Stimulated activated CD8-positive, alpha-beta memory T cell treated with anti-CD3 and anti-CD28 coated beads, Interleukin-2, amount 100 ng/mL, for 1 hour (primary cell): ENCODE measurements around the gene PABPN1L.

ENCODE experiments used
- DNase-seq, 2 donors: peaks; one replicate each; pipeline ENCODE4 v3.0.0-alpha.2; 2020; ENCODE audit warnings: low read depth in 2 of 2

Gene PABPN1L

DNA sequence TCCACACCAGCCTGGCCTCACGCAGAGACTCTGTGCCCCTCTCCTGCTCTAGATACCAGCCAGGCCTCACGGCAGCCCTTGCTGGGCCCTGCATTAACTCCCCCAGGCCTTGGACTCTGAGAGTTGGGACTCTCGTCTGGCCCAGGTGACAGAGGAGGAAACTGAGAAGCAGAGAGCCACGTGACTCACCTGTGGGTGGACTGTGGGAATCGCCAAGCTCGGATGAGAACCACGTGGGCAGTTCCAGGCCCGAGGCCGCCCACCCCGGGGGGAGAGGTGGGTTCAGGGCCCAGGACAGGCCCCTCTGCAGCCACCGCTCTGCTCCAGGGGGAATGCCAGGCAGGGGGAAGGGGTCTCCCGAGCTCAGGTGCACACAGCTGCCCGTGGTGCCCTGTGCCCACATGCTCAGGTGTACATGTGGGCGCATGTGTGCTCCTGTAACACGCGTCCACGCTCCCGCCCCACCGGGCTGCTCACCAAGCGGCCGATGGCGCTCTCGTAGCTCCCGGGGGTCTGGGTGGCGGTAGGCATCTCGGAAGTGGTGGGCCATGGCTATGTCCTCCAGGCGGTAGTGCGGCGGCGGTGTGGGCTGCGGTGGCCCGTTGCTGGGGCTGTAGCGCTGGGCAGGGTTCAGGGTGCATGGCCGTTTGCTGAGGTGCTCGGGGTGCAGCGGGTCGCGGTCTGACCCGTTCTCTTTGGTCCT lies 18.3 kb upstream of the PABPN1L start:
- DNase-seq: no peak

DNA sequence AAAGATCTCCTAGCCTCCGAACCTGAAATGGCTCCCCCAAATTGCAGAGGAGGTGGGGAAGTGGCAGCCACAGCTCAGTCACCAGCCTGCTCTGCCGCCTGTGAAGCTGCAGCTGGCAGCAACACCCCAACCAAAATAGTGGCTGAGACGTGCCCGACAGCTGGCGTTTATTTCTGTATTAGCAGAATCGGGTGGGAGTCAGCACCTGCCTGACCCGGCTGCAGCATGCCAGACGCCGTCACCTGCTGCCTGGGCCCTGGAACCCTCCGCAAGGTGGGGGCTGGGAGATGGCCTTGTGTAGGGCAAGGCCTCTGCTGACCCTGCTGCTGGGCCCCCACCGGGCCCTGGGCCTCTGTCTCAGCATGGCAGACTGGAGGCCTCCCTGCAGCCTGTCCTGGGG lies 17.5 kb upstream of the PABPN1L start:
- no peak for DNase-seq

- no peak for DNase-seq
Observed at GRCh38 chr16:88883117-88883895, 16.8 kb upstream of the PABPN1L start.

- DNase-seq: no peak
Observed at GRCh38 chr16:88882358-88883030, 16.0 kb upstream of the PABPN1L start.

DNA sequence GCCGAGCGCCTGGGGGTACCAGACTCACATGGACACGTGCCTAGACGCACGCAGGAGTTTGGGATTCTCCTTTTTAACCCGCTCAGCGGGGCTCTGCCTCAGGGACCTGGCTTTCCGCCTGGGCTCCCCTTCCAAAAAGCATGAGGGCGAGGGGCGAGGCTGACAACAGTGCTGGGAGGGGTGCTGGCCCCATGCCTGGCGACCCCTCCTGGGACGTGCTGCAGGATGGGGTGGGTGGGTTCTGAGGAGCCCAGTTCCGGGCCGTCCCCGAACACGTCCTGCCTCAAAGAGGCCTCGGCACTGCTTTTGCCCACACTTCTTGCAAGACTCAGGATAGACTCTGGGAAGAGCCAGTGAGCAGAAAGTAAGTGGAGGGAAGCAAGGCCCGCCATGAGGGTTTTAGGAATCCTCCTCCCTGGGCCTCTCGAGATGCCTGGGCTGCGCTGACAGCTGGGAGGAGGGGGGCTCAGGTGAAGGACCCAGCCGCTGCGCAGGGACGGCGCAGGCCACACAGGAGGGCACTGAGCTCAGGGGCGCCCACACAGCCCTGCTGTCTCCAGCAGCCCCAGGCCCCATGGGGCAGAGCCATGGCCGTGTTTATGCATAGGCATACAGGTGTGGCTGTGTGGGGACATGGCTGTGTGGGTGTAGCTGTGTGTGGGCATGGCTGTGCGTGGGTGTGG lies 15.4 kb upstream of the PABPN1L start:
- DNase-seq: no peak

GRCh38 chr16:88881007-88881615 lies 14.7 kb upstream of the PABPN1L start:
- no peak for DNase-seq

DNA sequence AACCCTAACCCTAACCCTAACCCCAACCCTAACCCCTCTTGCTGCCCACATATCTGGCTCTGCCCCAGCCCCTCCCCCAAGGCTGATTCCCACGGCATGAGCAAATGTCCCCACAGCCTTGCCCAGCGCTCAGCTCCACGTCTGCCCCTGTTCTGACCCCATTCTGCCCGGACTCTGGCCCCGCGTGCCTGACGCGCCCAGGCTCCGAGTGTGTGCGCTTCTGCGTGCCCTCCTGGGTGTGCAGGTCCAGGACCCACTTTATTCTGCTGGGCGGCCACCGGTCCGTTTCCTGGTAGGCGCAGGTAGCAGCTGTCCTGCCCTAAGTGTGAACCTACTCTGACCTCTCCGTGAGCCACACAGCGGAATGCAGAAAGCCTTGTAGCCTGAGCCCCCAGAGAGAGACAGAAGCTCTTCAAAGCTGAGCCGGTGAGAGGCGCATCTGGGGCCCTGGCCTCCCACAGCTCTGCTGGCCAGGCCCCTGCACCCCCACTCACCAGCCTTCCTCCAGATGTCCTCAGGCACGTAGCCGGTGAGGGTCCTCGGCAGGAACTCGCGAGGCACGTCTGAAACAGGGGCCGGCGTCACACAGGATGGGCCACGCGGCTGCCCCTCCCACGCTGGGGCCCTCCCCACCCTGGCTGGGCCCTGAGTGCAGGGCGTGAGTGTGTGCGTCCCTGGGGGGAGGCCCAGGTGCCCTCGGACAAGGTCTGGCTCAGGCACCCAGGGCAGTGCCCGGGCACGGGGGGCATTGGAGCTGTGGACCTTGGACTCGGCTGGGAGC lies 14.0 kb upstream of the PABPN1L start:
- DNase-seq: no peak

GRCh38 chr16:88879788-88880055 lies 13.3 kb upstream of the PABPN1L start:
- no peak for DNase-seq

- DNase-seq: no peak
Observed at GRCh38 chr16:88878967-88879787, 12.7 kb upstream of the PABPN1L start.

GRCh38 chr16:88878356-88878755 lies 11.9 kb upstream of the PABPN1L start:
- DNase-seq: no peak

GRCh38 chr16:88877564-88878289 lies 11.3 kb upstream of the PABPN1L start:
- no peak for DNase-seq

DNA sequence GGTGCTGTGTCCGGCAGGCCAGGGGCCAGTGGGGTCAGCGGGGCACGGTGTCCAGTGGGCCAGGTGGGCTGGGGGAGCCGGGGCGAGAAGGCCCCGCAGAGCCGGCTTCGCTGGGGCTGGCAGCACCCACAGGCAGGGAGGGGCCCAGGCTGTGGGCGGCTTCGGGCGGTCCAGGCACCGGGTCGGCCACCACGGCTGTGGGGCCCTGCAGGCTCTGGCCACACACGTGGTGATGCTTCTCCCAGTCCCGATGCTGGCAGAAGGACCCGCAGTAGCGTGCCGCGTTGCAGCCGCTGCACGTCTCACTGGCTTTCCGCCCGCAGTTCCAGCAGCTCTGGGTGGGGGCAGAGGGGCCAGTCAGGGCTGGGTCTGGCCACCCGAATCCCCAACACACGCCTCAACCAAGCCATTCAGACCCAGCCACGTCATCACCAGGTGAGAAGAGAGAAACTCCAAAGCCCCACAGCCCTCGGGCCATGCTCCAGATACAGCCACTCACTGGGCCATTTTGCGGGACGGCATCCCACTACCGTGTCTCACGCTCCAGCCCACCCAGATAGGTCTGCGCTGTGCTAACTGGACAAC lies 10.6 kb upstream of the PABPN1L start:
- DNase-seq: no peak

DNA sequence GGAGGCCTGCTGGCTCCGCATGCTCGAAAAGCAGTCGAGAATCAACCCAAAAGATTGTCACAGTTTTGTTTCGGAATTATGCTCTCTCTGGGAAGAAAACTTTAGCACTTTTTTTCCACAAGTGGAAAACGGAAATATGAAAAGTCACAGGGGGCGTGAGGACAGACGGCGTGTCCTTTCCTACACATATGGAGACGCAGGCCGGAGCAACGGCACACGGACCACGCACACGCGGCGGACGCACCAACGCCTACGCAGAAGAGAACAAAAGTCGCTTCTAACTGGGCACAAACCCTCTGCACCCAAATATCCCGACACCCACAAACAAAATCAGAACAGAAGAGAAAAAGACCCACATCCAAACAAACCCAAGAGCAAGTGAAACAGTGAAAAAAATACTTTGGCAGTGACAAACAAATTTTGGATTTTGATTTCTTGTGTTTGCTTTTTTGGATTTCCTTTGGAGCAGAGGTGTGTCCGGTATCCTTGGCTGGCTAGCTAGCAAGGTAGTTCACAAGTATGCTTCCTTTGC lies 9.3 kb upstream of the PABPN1L start:
- no peak for DNase-seq

DNA sequence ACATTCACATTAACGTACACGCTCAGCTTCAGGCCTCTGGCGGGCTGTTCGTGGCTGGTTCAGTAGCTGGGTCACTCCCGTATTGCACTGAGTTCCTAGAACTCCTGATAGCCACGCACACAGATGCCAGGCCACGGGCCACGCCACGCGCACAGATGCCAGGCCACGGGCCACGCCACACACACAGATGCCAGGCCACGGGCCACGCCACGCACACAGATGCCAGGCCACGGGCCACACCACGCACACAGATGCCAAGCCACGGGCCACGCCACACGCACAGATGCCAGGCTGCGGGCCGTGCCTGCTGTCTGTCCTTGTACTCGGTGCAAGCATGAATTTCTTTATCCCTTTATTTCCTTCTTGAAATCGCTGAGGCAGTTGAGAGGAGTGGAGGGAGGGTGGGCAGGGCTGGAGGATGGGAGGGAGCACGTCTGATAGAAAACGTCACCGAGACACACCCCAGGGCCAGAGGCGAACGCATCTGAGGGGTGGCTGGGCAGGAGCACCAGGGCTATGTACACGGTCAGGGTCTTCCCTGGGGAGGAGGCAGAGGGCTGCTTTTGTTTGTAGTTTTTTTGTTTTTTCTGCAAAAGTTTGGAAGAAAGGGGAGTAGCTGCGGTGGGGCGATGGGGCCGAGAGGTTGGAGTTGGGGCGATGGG lies 8.6 kb upstream of the PABPN1L start:
- DNase-seq: no peak

- DNase-seq: no peak
Observed at GRCh38 chr16:88872650-88873331, 6.3 kb upstream of the PABPN1L start.

- DNase-seq: no peak
Observed at GRCh38 chr16:88871730-88872416, 5.4 kb upstream of the PABPN1L start.

DNA sequence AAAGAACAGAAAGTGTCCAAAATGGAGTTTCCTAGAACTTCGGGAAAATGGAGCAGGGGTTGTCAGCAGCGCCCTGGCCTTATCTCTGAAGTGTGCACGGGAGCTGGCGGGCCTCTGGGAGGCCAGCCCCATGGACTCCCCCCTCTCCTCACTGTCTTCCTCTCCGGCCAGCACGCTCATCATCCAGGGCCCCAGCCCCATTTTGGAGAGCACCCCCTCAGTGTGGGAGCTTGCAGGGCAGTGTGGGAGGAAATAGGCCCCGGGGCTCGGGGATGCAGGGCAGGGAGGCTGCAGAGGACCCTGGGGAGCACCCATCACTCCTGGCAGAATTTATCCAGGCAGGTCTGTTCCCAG lies 4.9 kb upstream of the PABPN1L start:
- no peak for DNase-seq
